HEK293 (cell line): Measurements from ENCODE around the gene TTR.

ENCODE experiments used
- CTCF ChIA-PET: fragments of 350-600 bp; formaldehyde crosslinking; extraction: SDS; loops from one replicate; lab custom pipeline; 2021; ENCODE audit warnings: antibody characterized with exemption; lab: Yijun Ruan, JAX
- POLR2A ChIA-PET: fragments of 300-600 bp; formaldehyde crosslinking; extraction: SDS; loops from one replicate; lab custom pipeline; 2020; ENCODE audit warnings: antibody characterized with exemption, inconsistent platforms; lab: Yijun Ruan, JAX
- H3K27ac ChIP-seq: fragments of 200-500 bp; sonication (Bioruptor generic); 2 replicates; pipeline ENCODE4 v1.5.1; 2014; ENCODE audit warnings: low read depth, low read length, control low read depth, inconsistent platforms; ENCODE audit errors: extremely low read depth
- H3K36me3 ChIP-seq, 2 experiments: fragments of 200-500 bp in 1 of 2; sonication (Bioruptor generic) in 1 of 2; 1 replicate in 1 of 2; 2 replicates in 1 of 2; pipeline ENCODE4 v1.5.1; 2014 to 2017; ENCODE audit warnings: inconsistent platforms in 2 of 2, low read length in 2 of 2; ENCODE audit not compliant: control insufficient read depth in 2 of 2, insufficient read depth in 1 of 2
- H3K4me1 ChIP-seq: fragments of 200-500 bp; sonication (Bioruptor generic); 2 replicates; pipeline ENCODE4 v1.5.1; 2014; ENCODE audit warnings: mild to moderate bottlenecking, low read length, inconsistent platforms; ENCODE audit not compliant: control insufficient read depth, insufficient read depth
- H3K4me3 ChIP-seq: 2 replicates; pipeline ENCODE4 v1.5.1; 2011; ENCODE audit warnings: low read depth, mild to moderate bottlenecking, control low read depth, low read length, moderate library complexity
- H3K9me3 ChIP-seq: fragments of 200-500 bp; sonication (Bioruptor generic); 2 replicates; pipeline ENCODE4 v1.5.1; 2014; ENCODE audit warnings: low read depth, low read length, inconsistent platforms; ENCODE audit not compliant: control insufficient read depth, insufficient read depth
- BCL11B ChIP-seq: fragments of 450-650 bp; formaldehyde crosslinking; IDR thresholded peaks from 2 replicates; pipeline ENCODE4 v1.5.1; 2016; ENCODE audit warnings: low read depth, missing biosample characterization, missing genetic modification characterization
- IKZF3 ChIP-seq: fragments of 450-650 bp; IDR thresholded peaks from 2 replicates; pipeline ENCODE4 v1.5.0; 2018; ENCODE audit warnings: missing biosample characterization, mild to moderate bottlenecking, missing genetic modification characterization, moderate library complexity
- KLF1 ChIP-seq: fragments of 450-650 bp; formaldehyde crosslinking; IDR thresholded peaks from 2 replicates; pipeline ENCODE4 v1.5.1; 2016; ENCODE audit warnings: missing biosample characterization, missing genetic modification characterization
- KLF9 ChIP-seq: fragments of 450-650 bp; formaldehyde crosslinking; IDR thresholded peaks from 2 replicates; pipeline ENCODE4 v1.5.1; 2016; ENCODE audit warnings: missing biosample characterization, missing genetic modification characterization, low read depth
- REST ChIP-seq: fragments of 450-650 bp; formaldehyde crosslinking; IDR thresholded peaks from 2 replicates; pipeline ENCODE4 v1.5.1; 2016; ENCODE audit warnings: missing biosample characterization, missing genetic modification characterization
- SALL2 ChIP-seq: fragments of 450-650 bp; formaldehyde crosslinking; IDR thresholded peaks from 2 replicates; pipeline ENCODE4 v1.5.0; 2017; ENCODE audit warnings: missing biosample characterization, mild to moderate bottlenecking, missing genetic modification characterization, borderline replicate concordance
- SETDB1 ChIP-seq: IDR thresholded peaks from one replicate; pipeline ENCODE4 v1.6.1; 2017; ENCODE audit warnings: mild to moderate bottlenecking, low read length, moderate library complexity, mixed read lengths; ENCODE audit not compliant: insufficient read length
- ZBTB44 ChIP-seq: fragments of 450-650 bp; IDR thresholded peaks from 2 replicates; pipeline ENCODE4 v1.5.1; 2018; ENCODE audit warnings: missing biosample characterization, mild to moderate bottlenecking, missing genetic modification characterization
- ZBTB6 ChIP-seq: fragments of 450-650 bp; formaldehyde crosslinking; IDR thresholded peaks from 2 replicates; pipeline ENCODE4 v1.5.1; 2017; ENCODE audit warnings: missing biosample characterization, missing genetic modification characterization
- ZNF10 ChIP-seq: fragments of 450-650 bp; formaldehyde crosslinking; IDR thresholded peaks from 2 replicates; pipeline ENCODE4 v1.5.1; 2017; ENCODE audit warnings: missing biosample characterization, missing genetic modification characterization
- ZNF169 ChIP-seq: fragments of 450-650 bp; formaldehyde crosslinking; IDR thresholded peaks from 2 replicates; pipeline ENCODE4 v1.5.1; 2016; ENCODE audit warnings: missing biosample characterization, missing genetic modification characterization
- ZNF184 ChIP-seq: fragments of 450-650 bp; IDR thresholded peaks from 2 replicates; pipeline ENCODE4 v1.5.1; 2018; ENCODE audit warnings: missing biosample characterization, mild to moderate bottlenecking, missing genetic modification characterization
- ZNF341 ChIP-seq: fragments of 450-650 bp; formaldehyde crosslinking; IDR thresholded peaks from 2 replicates; pipeline ENCODE4; 2016; ENCODE audit warnings: low read depth, missing biosample characterization, missing genetic modification characterization
- ZNF449 ChIP-seq: fragments of 450-650 bp; formaldehyde crosslinking; IDR thresholded peaks from 2 replicates; pipeline ENCODE4 v1.5.1; 2017; ENCODE audit warnings: missing biosample characterization, mild to moderate bottlenecking, missing genetic modification characterization, moderate library complexity
- ZNF600 ChIP-seq: fragments of 450-650 bp; formaldehyde crosslinking; IDR thresholded peaks from 2 replicates; pipeline ENCODE4 v1.5.1; 2016; ENCODE audit warnings: missing biosample characterization, missing genetic modification characterization
- ZNF621 ChIP-seq: fragments of 450-650 bp; formaldehyde crosslinking; IDR thresholded peaks from 2 replicates; pipeline ENCODE4 v1.5.1; 2017; ENCODE audit warnings: missing biosample characterization, missing genetic modification characterization

Gene TTR

GRCh38 chr18:31609886-31610285 lies 18.2 kb downstream of the TTR start:
- TF ChIP-seq ZNF184: no peak
- TF ChIP-seq ZBTB6 (tag by site-specific recombination): no peak
- TF ChIP-seq KLF1 (tag by site-specific recombination): no peak
- TF ChIP-seq KLF9 (tag by site-specific recombination): no peak
- no peak for TF ChIP-seq BCL11B (tag by site-specific recombination)
- no peak for TF ChIP-seq ZNF449 (tag by site-specific recombination)
- TF ChIP-seq ZNF169 (tag by site-specific recombination): no peak
- TF ChIP-seq ZNF600 (tag by site-specific recombination): no peak
- TF ChIP-seq ZNF341 (tag by site-specific recombination): no peak
- TF ChIP-seq ZNF10 (tag by site-specific recombination): no peak
- TF ChIP-seq ZNF621 (tag by site-specific recombination): no peak
- TF ChIP-seq SETDB1: no peak
- no peak for TF ChIP-seq REST
- TF ChIP-seq IKZF3 (tag by site-specific recombination): no peak
- no peak for TF ChIP-seq ZBTB44
- TF ChIP-seq SALL2 (tag by site-specific recombination): no peak
- Histone ChIP-seq H3K9me3 (no peaks in the 10 kb centered on the region), H3K27ac (no peak overlapping the region), H3K4me1 (no peaks in the 10 kb centered on the region), H3K4me3 (no peak overlapping the region), H3K36me3 (no peaks in the 10 kb centered on the region)
- CTCF ChIA-PET: interaction anchor here (1.2 to 2.6 kb wide), 3 partner anchors 12 to 113 kb away, joined by 4 to 13 read pairs (median 9); no protein-coding TSS in a partner anchor
- POLR2A ChIA-PET: interaction anchor here (1.1 kb wide), 1 partner anchor 33 kb away, joined by 3 read pairs; no protein-coding TSS in a partner anchor
